MCF 10A (cell line): Measurements from ENCODE around the gene LILRB3. TPM values are rescaled to one million over a fixed set of nuclear protein-coding genes. Genes with fewer than 3 reads are reported as not detected.

Source experiments
- BruUV-seq: library from RNA; stranded (reverse); fragments of 400-500 nt; replicated peaks from 2 replicates; lab custom pipeline; 2021; lab: Mats Ljungman, UMichigan
- CTCF ChIA-PET: fragments of 300-600 bp; sonication (Branson Sonifier 250); formaldehyde crosslinking; extraction: SDS; loops from one replicate; lab custom pipeline; 2021; ENCODE audit warnings: antibody characterized with exemption, inconsistent platforms; lab: Yijun Ruan, JAX
- POLR2A ChIA-PET: fragments of 300-600, 350-650 bp; sonication (Branson Sonifier 250); formaldehyde crosslinking; extraction: SDS; loops from one replicate; lab custom pipeline; 2020; ENCODE audit warnings: antibody characterized with exemption, inconsistent platforms; lab: Yijun Ruan, JAX
- DNase-seq: peaks from one replicate; pipeline ENCODE4 v3.0.0-alpha.2; 2018; ENCODE audit not compliant: unreplicated experiment
- H3K27ac Mint-ChIP-seq: one replicate; pipeline ENCODE4 v1.8.0; 2022; ENCODE audit warnings: mild to moderate bottlenecking, low read depth, mixed read lengths; ENCODE audit not compliant: unreplicated experiment
- H3K27me3 Mint-ChIP-seq: one replicate; pipeline ENCODE4 v1.8.0; 2022; ENCODE audit warnings: mixed read lengths; ENCODE audit not compliant: insufficient read depth, unreplicated experiment
- H3K36me3 Mint-ChIP-seq: one replicate; pipeline ENCODE4 v1.8.0; 2022; ENCODE audit warnings: mild to moderate bottlenecking, moderate library complexity, mixed read lengths; ENCODE audit not compliant: insufficient read depth, unreplicated experiment
- H3K4me1 Mint-ChIP-seq: one replicate; pipeline ENCODE4 v1.8.0; 2022; ENCODE audit warnings: mixed read lengths; ENCODE audit not compliant: insufficient read depth, unreplicated experiment
- H3K4me3 Mint-ChIP-seq: one replicate; pipeline ENCODE4 v1.8.0; 2022; ENCODE audit warnings: mild to moderate bottlenecking, moderate library complexity, mixed read lengths; ENCODE audit not compliant: unreplicated experiment
- H3K9me3 Mint-ChIP-seq: one replicate; pipeline ENCODE4 v1.8.0; 2022; ENCODE audit warnings: mixed read lengths; ENCODE audit not compliant: unreplicated experiment
- intact Hi-C: fragments of 100-400 bp; cut with micrococcal nuclease; formaldehyde crosslinking; loops from 2 replicates; pipeline ENCODE4 v1.14.1; 2022
- total RNA-seq: library from RNA; stranded (reverse); gene quantifications from 2 replicates; pipeline ENCODE4 v1.2.3, GENCODE V29; 2022
- TF ChIP-seq, protein P1 (sequence below): fragments of 200-600 bp; IDR thresholded peaks from one replicate; pipeline ENCODE4 v1.8.0; 2022; ENCODE audit warnings: antibody characterized with exemption, mild to moderate bottlenecking; ENCODE audit not compliant: unreplicated experiment

Gene LILRB3
- total RNA-seq, 1 experiment from 2014 or later = not detected

GRCh38 chr19:54256250-54257115 lies 33.7 kb upstream of the LILRB3 start:
- peaks cover 50% of the 10 kb centered on the region for H3K27me3 Mint-ChIP-seq
- H3K9me3 Mint-ChIP-seq = no peaks in the 10 kb centered on the region
- no peak overlapping the region for H3K27ac Mint-ChIP-seq
- TF ChIP-seq, protein P1, sequence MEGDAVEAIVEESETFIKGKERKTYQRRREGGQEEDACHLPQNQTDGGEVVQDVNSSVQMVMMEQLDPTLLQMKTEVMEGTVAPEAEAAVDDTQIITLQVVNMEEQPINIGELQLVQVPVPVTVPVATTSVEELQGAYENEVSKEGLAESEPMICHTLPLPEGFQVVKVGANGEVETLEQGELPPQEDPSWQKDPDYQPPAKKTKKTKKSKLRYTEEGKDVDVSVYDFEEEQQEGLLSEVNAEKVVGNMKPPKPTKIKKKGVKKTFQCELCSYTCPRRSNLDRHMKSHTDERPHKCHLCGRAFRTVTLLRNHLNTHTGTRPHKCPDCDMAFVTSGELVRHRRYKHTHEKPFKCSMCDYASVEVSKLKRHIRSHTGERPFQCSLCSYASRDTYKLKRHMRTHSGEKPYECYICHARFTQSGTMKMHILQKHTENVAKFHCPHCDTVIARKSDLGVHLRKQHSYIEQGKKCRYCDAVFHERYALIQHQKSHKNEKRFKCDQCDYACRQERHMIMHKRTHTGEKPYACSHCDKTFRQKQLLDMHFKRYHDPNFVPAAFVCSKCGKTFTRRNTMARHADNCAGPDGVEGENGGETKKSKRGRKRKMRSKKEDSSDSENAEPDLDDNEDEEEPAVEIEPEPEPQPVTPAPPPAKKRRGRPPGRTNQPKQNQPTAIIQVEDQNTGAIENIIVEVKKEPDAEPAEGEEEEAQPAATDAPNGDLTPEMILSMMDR = no peak
- H3K4me3 Mint-ChIP-seq = no peak overlapping the region
- H3K4me1 Mint-ChIP-seq = no peaks in the 10 kb centered on the region
- ChIA-PET POLR2A (no interaction called here), CTCF (interaction anchor here (2.4 kb wide), 1 partner anchor 10 kb away, joined by 25 read pairs; no protein-coding TSS in a partner anchor)
- H3K36me3 Mint-ChIP-seq = no peaks in the 10 kb centered on the region
- no TSS peak for BruUV-seq
- intact Hi-C loops = no loop called here
- no peak for DNase-seq

DNA sequence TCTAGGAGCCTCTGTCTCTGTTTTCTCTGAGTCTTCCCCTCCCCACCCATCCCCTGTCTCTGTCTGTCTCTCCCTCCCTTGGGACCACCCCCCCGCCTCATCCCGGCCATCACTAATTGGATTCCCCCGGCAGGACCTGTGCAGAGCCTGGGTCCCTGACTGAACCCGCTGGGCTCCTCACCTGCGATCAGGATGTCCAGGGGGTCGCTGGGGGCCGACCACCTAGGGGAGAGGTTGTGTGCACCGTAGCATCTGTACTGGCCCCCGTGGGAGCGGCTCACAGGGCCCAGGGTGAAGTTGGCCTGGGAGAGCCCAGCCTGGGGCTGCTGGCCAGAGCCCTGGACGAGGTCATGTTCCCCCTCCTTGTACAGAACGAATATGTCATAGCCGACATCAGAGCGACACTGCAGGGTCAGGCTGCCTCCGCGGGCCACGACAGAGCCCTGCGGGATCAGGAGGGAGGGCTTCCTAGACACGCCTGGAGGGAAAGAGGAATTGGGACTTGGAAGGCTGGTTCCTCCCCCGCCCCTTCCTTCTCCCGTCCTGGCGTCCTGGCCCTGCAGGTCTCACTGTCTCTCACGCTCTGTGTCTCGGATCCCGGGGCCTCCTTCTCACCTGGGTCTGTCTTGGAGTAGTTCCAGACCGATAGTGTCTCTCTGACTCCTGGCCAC lies 32.4 kb upstream of the LILRB3 start:
- ChIA-PET POLR2A (no interaction called here), CTCF (interaction anchor here (2.4 kb wide), 1 partner anchor 11 kb away, joined by 25 read pairs; no protein-coding TSS in a partner anchor)
- H3K27ac Mint-ChIP-seq = no peak overlapping the region
- intact Hi-C loops = no loop called here
- BruUV-seq = no TSS peak
- TF ChIP-seq, protein P1 = no peak
- no peaks in the 10 kb centered on the region for H3K4me1 Mint-ChIP-seq
- H3K36me3 Mint-ChIP-seq = no peaks in the 10 kb centered on the region
- H3K9me3 Mint-ChIP-seq = no peaks in the 10 kb centered on the region
- no peak for DNase-seq
- peaks cover 62% of the 10 kb centered on the region for H3K27me3 Mint-ChIP-seq
- H3K4me3 Mint-ChIP-seq = no peak overlapping the region

DNA sequence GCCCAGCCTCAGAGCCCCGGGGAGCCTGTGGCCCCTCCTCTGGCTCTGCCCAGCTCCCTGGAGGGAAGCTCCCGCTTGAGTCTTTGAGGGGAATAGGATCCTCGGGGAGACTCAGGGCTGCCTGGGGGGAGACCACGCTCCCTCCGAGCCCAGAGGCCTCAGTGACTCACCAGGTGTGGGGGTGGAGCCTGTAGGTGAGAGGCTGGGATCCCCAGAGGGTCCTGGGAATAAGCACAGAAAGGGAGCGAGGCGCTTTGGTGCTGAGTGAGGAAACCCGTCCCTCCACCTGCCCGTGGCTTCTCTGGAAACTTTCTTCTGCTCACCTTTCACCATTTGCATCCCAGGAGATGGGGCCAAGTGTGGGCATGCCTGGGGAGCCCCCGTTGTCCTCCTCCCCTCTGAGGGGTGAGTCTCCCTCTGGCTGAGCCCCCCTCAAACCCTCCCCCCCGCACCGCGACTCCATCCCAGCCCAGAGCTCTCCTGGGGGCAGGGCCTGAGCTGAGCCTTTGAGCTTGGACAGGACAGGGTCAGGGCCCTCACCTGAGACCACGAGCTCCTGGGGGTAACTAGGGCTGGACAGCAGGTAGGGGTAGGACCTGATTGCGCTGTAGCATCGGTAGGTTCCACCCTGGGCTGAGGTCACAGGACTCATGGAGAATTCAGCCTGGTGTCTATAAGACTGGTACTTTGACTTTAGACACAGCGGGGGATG lies 31.5 kb upstream of the LILRB3 start:
- intact Hi-C loops = no loop called here
- no TSS peak for BruUV-seq
- POLR2A ChIA-PET = no interaction called here
- DNase-seq = no peak
- Mint-ChIP-seq H3K36me3 (no peaks in the 10 kb centered on the region), H3K9me3 (no peaks in the 10 kb centered on the region), H3K4me3 (no peak overlapping the region), H3K27me3 (peaks cover 71% of the 10 kb centered on the region), H3K4me1 (no peaks in the 10 kb centered on the region), H3K27ac (no peak overlapping the region)
- CTCF ChIA-PET = no interaction called here
- TF ChIP-seq, protein P1 = no peak
